GM19328 (cell line): ENCODE data around the gene ONECUT1.
"Not testable (repeated sequence)": the region's sequence is repeated elsewhere in the genome, so short reads cannot be mapped to it uniquely, and the experiment has no call there.

Source experiments
- ATAC-seq: cut with Tn5 transposase; IDR thresholded peaks from one replicate; pipeline ENCODE4 v1.9.1; 2021; ENCODE audit warnings: mild to moderate bottlenecking, moderate library complexity; ENCODE audit not compliant: unreplicated experiment

ONECUT1 gene

DNA sequence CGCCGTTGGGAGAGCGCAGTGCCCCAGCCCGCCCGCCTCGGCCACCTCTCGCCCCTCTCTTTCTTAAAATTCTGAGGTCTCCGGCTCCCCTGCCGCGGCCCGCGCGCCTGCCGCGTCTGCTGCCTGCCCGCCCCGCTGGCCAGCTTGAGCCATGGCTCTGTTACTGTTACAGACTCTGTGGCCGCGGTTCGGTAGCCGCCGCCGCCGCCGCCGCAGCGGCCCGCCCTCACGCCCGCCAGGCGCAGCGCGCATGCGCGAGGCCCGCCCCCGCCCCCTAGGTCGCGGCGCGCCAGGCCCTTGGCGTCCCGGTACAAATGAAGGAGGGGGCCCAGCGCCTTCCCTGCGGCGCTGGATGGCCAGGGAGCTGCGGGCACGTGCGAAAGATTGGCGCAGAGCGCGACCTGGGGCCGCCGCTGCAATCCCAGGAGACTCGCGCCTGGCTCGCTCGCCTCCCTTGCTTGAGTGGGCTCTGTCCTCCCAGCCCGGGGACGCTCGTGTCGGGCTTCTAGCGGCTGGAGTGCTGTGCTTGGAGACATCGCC is at the start of gene ONECUT1:
Gene ONECUT1, minus strand, starts transcription at position 168 of the 540 bp plus-strand sequence. CDS start 452 bp downstream, outside the sequence.
- ATAC-seq, result no peak

GRCh38 chr15:52834379-52834778 is 44.2 kb upstream of the ONECUT1 start:
- no peak for ATAC-seq

DNA sequence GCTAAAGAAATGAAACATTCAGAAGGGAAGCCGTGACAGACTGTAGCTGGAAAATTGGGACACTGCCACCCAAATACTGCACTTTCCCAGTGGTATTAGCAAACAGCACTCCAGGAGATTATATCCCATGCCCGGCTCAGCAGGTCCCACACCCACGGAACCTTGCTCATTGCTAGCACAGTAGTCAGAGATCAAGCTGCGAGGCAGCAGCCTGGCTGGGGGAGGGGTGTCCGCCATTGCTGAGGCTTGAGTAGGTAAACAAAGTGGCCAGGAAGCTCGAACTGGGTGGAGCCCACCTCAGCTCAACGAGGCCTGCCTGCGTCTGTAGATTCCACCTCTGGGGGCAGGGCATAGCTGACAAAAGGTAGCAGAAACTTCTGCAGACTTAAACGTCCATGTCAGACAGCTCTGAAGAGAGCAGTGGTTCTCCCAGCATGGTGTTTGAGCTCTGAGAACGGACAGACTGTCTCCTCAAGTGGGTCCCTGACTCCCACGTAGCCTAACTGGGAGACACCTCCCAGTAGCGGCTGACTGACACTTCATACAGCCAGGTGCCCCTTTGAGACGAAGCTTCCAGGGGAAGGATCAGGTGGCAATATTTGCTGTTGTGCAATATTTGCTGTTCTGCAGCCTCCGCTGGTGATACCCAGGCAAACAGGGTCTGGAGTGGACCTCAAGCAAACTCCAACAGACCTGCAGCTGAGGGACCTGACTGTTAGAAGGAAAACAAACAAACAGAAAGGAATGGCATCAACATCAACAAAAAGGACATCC is 34.2 kb upstream of the ONECUT1 start:
- ATAC-seq, result not testable (repeated sequence)

DNA sequence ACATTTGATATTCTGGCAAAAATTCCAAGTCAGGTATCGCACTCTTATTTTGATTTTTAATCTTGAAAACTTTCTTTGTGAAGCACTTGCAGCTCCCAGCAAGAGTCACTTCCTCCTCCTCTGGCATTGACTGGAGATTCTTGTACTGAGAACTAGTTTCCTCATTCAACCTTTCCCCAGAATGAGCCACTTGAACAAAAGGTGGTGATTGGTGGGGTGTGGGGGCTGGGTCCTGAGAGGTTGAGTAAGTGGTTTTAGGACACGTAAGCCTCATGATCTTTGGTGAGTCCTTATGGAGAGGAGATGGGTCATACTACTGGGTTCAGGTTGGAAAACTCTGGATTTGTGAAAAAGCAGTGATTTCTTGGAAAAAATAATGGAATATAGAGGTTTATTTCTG is 32.3 kb upstream of the ONECUT1 start:
- ATAC-seq, result no peak

DNA sequence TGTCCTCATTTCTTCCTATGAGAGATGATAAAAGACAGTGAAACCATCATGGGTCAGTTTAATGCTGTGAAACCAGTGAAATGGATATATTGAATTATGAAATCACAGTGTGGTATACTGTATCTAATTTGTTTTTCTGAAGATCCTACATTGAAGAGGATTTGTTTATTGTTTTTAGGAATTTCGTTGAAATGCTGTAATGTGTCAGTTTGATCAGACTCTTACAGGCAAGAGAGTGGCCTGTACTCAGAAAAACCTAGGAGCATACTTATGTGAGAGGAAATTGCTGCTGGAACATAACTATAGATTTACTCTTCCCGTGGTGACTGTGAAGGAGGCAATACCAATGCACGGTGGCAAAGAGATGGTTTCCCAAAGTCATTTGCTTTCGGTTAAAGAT is 29.1 kb upstream of the ONECUT1 start:
- no peak for ATAC-seq

GRCh38 chr15:52815899-52816298 is 25.8 kb upstream of the ONECUT1 start:
- ATAC-seq, result not testable (repeated sequence)

- ATAC-seq, result no peak
Measured at GRCh38 chr15:52808996-52809395, 18.9 kb upstream of the ONECUT1 start.

GRCh38 chr15:52808441-52808840 is 18.3 kb upstream of the ONECUT1 start:
- ATAC-seq, result no peak

DNA sequence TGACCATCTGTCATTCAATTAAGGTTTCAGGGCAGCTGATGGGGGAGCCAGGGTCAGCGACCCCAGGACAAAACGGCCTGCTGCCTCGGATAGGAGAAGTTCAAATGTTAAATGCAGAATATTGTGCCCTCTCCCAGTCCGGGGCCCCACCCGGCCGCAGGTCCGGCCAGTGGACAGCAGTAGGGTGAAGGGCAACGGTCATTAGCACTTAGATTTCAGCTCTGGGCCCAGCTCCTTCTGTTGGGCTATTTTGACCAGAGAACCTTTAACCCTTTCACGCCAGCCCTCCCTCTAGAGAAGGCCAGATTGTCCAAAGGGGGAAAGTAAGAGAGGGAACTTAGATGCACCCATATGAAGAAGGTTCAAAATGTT is 16.1 kb upstream of the ONECUT1 start:
- no peak for ATAC-seq

GRCh38 chr15:52805351-52806283 is 15.5 kb upstream of the ONECUT1 start:
- no peak for ATAC-seq

DNA sequence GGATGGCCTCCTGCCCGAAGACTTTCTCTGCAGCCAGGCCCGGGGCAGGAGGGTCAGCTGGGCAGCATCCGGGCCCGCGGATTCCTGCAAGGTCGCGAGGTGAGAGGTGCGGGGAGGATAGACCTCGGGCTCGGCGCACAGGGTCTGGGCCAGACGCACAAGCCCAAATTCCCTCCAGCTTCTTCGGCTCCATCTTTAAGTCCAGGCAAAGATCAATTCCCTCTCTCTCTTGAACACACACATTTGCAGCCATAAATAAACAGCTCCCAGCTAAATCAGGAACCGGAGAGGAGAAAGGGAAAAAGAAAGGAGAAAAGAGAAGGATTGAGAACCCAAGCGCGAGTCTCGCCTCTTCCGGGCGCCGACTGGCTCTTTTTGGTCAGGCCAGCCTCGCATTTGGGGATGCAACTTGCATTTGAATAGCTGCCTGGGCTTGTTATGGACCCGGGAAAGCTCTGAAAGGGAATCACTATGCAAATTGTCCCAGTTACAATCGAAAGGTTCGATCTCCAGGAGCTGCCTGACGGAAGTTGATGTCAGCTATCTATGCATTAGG is 14.5 kb upstream of the ONECUT1 start:
- ATAC-seq, result no peak

DNA sequence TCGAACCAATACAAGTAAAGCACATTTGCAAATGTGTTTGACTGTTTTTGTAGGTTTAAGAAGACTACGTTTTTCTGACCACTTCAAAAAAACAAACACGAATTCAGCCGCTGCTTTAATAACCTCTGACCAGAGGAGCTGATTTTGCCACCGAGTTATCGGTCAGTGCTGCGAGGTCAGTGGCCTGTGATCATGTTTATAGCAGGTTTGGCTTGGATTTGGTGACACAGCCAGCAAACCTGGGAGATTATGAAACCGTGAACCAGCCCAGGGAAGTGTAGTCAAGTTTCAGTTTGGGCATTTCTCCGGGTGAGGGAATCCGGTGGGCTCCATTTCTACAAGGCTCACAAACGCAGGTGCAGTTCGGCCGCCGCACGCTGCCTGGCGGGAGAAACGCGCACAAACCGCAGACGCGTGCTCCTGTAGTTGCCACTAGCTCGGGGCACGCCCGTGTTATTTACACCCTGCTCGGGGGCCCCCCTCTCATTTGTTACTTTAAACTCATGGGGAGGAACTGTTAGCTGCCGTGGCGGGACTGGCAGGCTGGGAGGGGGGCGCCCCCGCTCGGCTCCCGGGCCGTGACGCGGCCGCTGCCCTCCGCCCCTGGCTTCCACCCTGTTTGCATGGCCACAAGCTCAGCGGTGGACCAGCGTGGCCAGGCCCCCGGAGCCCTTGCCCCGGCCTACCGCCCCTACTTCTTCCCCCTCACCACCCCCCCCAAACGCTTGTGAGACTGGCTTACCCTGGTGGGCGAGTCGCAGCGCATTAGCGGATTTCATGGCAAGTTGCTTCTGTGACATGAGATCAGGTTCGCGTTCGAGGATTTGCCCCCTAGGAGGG is 13.6 kb upstream of the ONECUT1 start:
- no peak for ATAC-seq

DNA sequence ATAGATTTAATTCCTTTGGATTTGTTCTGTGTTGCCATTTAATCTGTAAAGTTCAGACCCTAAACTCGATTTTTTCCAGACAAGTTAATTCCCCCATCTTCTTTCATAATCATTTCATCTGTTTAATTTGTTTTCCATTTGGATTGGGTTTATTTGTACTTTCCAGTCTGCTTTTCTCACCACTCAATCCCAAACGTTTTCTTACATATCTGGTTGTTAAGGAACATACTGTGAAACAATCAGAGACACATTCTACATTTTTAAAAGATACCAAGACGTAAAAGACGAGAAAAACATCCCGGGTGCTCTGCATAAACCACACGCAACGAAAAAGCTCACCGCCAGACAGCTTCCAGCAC is 13.0 kb upstream of the ONECUT1 start:
- no peak for ATAC-seq

GRCh38 chr15:52802110-52802509 is 12.0 kb upstream of the ONECUT1 start:
- no peak for ATAC-seq

GRCh38 chr15:52801748-52802085 is 11.6 kb upstream of the ONECUT1 start:
- no peak for ATAC-seq

GRCh38 chr15:52800828-52801747 is 11.0 kb upstream of the ONECUT1 start:
- no peak for ATAC-seq

GRCh38 chr15:52799145-52799811 is 9.1 kb upstream of the ONECUT1 start:
- ATAC-seq, result no peak

DNA sequence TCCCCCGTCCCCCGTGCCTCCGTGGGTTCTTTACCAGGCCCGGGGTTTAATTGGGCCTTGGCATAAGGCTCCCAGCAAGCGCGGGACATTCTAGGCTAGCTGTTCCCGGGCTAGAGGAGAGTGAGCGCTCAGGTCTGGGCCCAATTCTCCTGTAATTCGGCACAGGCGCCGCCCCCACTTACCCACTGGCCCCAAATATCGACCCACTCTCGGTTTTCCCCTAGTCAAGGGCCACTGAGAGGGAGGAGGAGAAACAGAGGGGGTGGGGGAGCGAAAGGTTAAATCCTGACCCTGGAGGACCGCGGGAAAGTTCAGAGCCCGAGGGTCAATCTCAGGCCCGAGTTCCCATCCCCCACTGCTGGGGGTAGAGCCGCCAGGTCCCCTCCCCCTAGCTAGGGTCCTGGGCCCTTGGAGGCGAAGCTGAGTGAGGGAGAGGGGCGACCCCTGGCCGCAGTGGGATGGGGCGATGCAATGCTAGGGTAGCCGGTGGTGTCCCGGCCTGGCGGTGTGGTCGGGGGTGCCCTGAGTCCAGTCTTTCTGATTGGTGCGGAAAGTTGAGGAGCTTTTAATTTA is 8.5 kb upstream of the ONECUT1 start:
- ATAC-seq, result no peak
